Type B pancreatic cell (in vitro differentiated cells): ENCODE data around the gene FUT3. TPM values are rescaled to one million over a fixed set of nuclear protein-coding genes. Genes with fewer than 3 reads are reported as not detected.

Source experiments
- DNase-seq: peaks from one replicate; pipeline ENCODE4 v3.0.0; 2021; ENCODE audit warnings: mixed read lengths; ENCODE audit not compliant: unreplicated experiment; ENCODE audit errors: extremely low spot score
- H3K27ac Mint-ChIP-seq: 2 replicates; pipeline ENCODE4 v1.8.0; 2021; ENCODE audit warnings: mild to moderate bottlenecking, mixed read lengths
- H3K27me3 Mint-ChIP-seq: 2 replicates; pipeline ENCODE4 v1.8.0; 2021; ENCODE audit warnings: mixed read lengths
- H3K36me3 Mint-ChIP-seq: 2 replicates; pipeline ENCODE4 v1.8.0; 2021; ENCODE audit warnings: mixed read lengths
- H3K4me1 Mint-ChIP-seq: one replicate; pipeline ENCODE4 v1.8.0; 2021; ENCODE audit warnings: mixed read lengths; ENCODE audit not compliant: unreplicated experiment
- H3K4me3 Mint-ChIP-seq: 2 replicates; pipeline ENCODE4 v1.8.0; 2021; ENCODE audit warnings: mild to moderate bottlenecking, mixed read lengths
- H3K9me3 Mint-ChIP-seq: 2 replicates; pipeline ENCODE4 v1.8.0; 2021; ENCODE audit warnings: mixed read lengths
- CTCF ChIP-seq: fragments of 200-600 bp; sonication (generic); conservative IDR thresholded peaks from 2 replicates; pipeline ENCODE4 v1.5.0; 2021; ENCODE audit warnings: antibody characterized with exemption, mild to moderate bottlenecking
- total RNA-seq: library from RNA; stranded (reverse); gene quantifications from 2 replicates; pipeline ENCODE4 v1.2.1, GENCODE V29; 2021; ENCODE audit warnings: low replicate concordance

FUT3 gene
- total RNA-seq, 1 donor from 2014 or later, result 6.6 TPM

GRCh38 chr19:5839065-5840017 is 11.9 kb downstream of the FUT3 start, which contains the start of gene FUT6:
TSS of gene FUT6 (minus strand) at chr19:5839702. CDS start at chr19:5832567, 7,135 bp downstream.
- DNase-seq, result no peak
- Mint-ChIP-seq H3K4me1 (peaks cover 9% of the 10 kb centered on the region), H3K4me3 (no peak within 1 kb of the TSS), H3K27me3 (no peaks in the 10 kb centered on the region), H3K36me3 (no peaks in the 10 kb centered on the region), H3K27ac (no peak within 1 kb of the TSS), H3K9me3 (no peaks in the 10 kb centered on the region)
- TF ChIP-seq CTCF, result no peak

GRCh38 chr19:5838353-5839064 is 12.7 kb downstream of the FUT3 start:
- Mint-ChIP-seq H3K27me3 (peaks cover 3% of the 10 kb centered on the region), H3K9me3 (no peaks in the 10 kb centered on the region), H3K4me3 (no peak overlapping the region), H3K36me3 (no peaks in the 10 kb centered on the region), H3K4me1 (peaks cover 9% of the 10 kb centered on the region), H3K27ac (peak overlapping the region; percentile 53)
- no peak for DNase-seq
- TF ChIP-seq CTCF, result no peak

GRCh38 chr19:5837761-5838352 is 13.4 kb downstream of the FUT3 start:
- Mint-ChIP-seq H3K9me3 (no peaks in the 10 kb centered on the region), H3K36me3 (no peaks in the 10 kb centered on the region), H3K4me1 (peaks cover 9% of the 10 kb centered on the region), H3K27ac (peak overlapping the region; percentile 53), H3K27me3 (peaks cover 3% of the 10 kb centered on the region), H3K4me3 (peak overlapping the region; percentile 5)
- DNase-seq, result no peak
- TF ChIP-seq CTCF, result no peak

GRCh38 chr19:5832527-5833216 is 18.6 kb downstream of the FUT3 start:
- Mint-ChIP-seq H3K4me1 (peaks cover under 1% of the 10 kb centered on the region), H3K4me3 (no peak overlapping the region), H3K9me3 (no peaks in the 10 kb centered on the region), H3K27me3 (peaks cover 3% of the 10 kb centered on the region), H3K36me3 (no peaks in the 10 kb centered on the region), H3K27ac (peak overlapping the region; percentile 29)
- DNase-seq, result no peak
- TF ChIP-seq CTCF, result no peak

- H3K9me3 Mint-ChIP-seq, result no peaks in the 10 kb centered on the region
These were observed 19.2 kb downstream of the FUT3 start for GRCh38 chr19:5832061-5832460.

More at GRCh38 chr19:5832061-5832460, 19.2 kb downstream of the FUT3 start:
- no peak overlapping the region for H3K4me3 Mint-ChIP-seq
- H3K36me3 Mint-ChIP-seq, result no peaks in the 10 kb centered on the region
- H3K4me1 Mint-ChIP-seq, result no peaks in the 10 kb centered on the region
- DNase-seq, result no peak
- H3K27me3 Mint-ChIP-seq, result peaks cover 3% of the 10 kb centered on the region
- H3K27ac Mint-ChIP-seq, result peak overlapping the region; percentile 29
- TF ChIP-seq CTCF, result no peak
